ENCODE results near the gene EPG5.

DNA sequence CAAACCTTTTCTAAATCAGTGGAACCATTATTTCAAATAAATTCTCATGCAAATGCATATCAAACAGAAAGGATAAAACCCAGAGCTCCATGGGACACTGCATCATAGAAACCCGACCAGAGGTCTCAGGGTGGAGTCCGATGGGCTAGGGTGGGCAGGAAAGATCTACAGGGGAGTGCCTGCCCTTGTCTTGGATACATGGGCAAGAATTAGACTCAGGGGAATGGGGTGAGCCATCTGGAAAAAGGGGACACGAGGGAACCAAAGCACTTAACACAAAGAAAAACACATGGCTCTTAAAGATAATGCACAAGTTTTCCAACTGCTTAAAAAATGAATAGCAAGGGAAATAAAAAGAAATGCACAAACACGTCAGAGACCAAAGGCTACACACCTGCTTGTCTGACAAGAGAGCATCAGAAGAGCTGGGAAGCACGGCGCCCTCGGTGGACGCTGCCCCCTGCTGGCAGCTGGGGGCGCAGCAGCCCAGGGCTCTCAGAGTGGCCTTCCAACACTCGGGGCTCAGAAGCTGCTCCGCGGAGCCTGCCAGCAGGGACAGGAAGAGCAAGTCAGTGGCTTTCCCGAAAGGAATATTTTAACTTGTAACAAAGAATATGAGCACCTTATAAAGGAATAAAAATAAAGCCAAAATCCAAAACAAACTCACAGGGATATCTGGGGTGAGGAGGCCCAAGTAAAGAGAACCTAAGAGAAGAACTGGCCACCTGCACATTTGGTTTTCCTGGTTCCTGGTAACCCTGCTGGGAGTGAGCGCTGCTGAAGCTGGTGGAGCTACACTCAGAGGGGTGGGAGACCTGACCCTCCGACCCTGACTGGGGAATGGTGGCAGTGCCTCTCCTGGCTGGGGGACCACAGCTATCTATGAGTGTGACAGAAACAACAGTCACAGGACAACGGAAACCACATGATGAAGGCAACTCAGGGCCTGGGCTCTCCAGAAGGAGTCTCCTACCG lies 87.2 kb downstream of the EPG5 start:
- TF ChIP-seq, protein P1, sequence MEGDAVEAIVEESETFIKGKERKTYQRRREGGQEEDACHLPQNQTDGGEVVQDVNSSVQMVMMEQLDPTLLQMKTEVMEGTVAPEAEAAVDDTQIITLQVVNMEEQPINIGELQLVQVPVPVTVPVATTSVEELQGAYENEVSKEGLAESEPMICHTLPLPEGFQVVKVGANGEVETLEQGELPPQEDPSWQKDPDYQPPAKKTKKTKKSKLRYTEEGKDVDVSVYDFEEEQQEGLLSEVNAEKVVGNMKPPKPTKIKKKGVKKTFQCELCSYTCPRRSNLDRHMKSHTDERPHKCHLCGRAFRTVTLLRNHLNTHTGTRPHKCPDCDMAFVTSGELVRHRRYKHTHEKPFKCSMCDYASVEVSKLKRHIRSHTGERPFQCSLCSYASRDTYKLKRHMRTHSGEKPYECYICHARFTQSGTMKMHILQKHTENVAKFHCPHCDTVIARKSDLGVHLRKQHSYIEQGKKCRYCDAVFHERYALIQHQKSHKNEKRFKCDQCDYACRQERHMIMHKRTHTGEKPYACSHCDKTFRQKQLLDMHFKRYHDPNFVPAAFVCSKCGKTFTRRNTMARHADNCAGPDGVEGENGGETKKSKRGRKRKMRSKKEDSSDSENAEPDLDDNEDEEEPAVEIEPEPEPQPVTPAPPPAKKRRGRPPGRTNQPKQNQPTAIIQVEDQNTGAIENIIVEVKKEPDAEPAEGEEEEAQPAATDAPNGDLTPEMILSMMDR (IDR thresholded peaks at IDR 0.05; ENCODE audit: poor library complexity): peak; percentile 98
- TF ChIP-seq EZH2phosphoT487 (IDR thresholded peaks at IDR 0.05; ENCODE audit: low read depth, severe bottlenecking, unreplicated experiment) (no peak), EZH2 (IDR thresholded peaks at IDR 0.05; ENCODE audit: borderline replicate concordance) (no peak)
